PFSK-1 (cell line): ENCODE results near the gene ATM.

Source experiments
- FOXP2 ChIP-seq: optimal IDR thresholded peaks from 2 replicates; pipeline ENCODE3; 2011; ENCODE audit warnings: borderline replicate concordance, control low read depth, inconsistent platforms; ENCODE audit not compliant: insufficient read depth; ENCODE audit errors: extremely low read length, extremely low read depth
- POLR2AphosphoS5 ChIP-seq: IDR thresholded peaks from 2 replicates; pipeline ENCODE4 v1.6.1; 2012; ENCODE audit warnings: low read depth, mild to moderate bottlenecking, control low read depth, low read length, moderate library complexity
- REST ChIP-seq, 2 experiments: IDR thresholded peaks; 2 replicates each; pipeline versions ENCODE4 v1.6.1 to v1.8.0; 2011 to 2012; ENCODE audit warnings: low read depth in 2 of 2, low read length in 2 of 2, control low read depth in 1 of 2, inconsistent platforms in 1 of 2, mild to moderate bottlenecking in 1 of 2, moderate library complexity in 1 of 2; ENCODE audit not compliant: insufficient read depth in 1 of 2
- SIN3A ChIP-seq: IDR thresholded peaks from 2 replicates; pipeline ENCODE4 v1.6.1; 2012; ENCODE audit warnings: mild to moderate bottlenecking, low read length, moderate library complexity, borderline replicate concordance; ENCODE audit not compliant: insufficient read depth
- TAF1 ChIP-seq: IDR thresholded peaks from 2 replicates; pipeline ENCODE4 v1.6.1; 2012; ENCODE audit warnings: low read length, control low read depth, borderline replicate concordance; ENCODE audit not compliant: insufficient read depth

Gene ATM

GRCh38 chr11:108246308-108246707 is 23.4 kb downstream of the ATM start:
- TF ChIP-seq POLR2AphosphoS5 (no peak), SIN3A (no peak), REST (IDR thresholded peaks at IDR 0.05; ENCODE audit: insufficient read depth in 1 of 2, low read depth in 2 of 2, low read length in 2 of 2) (no peak), FOXP2 (no peak), TAF1 (no peak)

GRCh38 chr11:108246885-108247284 is 24.0 kb downstream of the ATM start:
- TF ChIP-seq FOXP2: no peak
- no peak for TF ChIP-seq SIN3A
- TF ChIP-seq POLR2AphosphoS5: no peak
- no peak for TF ChIP-seq REST (IDR thresholded peaks at IDR 0.05; ENCODE audit: insufficient read depth in 1 of 2, low read depth in 2 of 2, low read length in 2 of 2)
- TF ChIP-seq TAF1: no peak

GRCh38 chr11:108253176-108253575 is 30.3 kb downstream of the ATM start:
- TF ChIP-seq FOXP2 (no peak), REST (IDR thresholded peaks at IDR 0.05; ENCODE audit: insufficient read depth in 1 of 2, low read depth in 2 of 2, low read length in 2 of 2) (no peak), TAF1 (no peak), SIN3A (no peak), POLR2AphosphoS5 (no peak)

GRCh38 chr11:108269583-108269982 is 46.7 kb downstream of the ATM start:
- TF ChIP-seq SIN3A (no peak), REST (IDR thresholded peaks at IDR 0.05; ENCODE audit: insufficient read depth in 1 of 2, low read depth in 2 of 2, low read length in 2 of 2) (no peak), POLR2AphosphoS5 (no peak), FOXP2 (no peak), TAF1 (no peak)

- TF ChIP-seq REST (IDR thresholded peaks at IDR 0.05; ENCODE audit: insufficient read depth in 1 of 2, low read depth in 2 of 2, low read length in 2 of 2) (no peak), FOXP2 (no peak), TAF1 (no peak), POLR2AphosphoS5 (no peak), SIN3A (no peak)
Measured at GRCh38 chr11:108278546-108278945, 55.7 kb downstream of the ATM start.
